MCF 10A (cell line): ENCODE results near the gene FREM1. TPM values are rescaled to one million over a fixed set of nuclear protein-coding genes. Genes with fewer than 3 reads are reported as not detected.

Experiments
- BruUV-seq: library from RNA; stranded (reverse); fragments of 400-500 nt; replicated peaks from 2 replicates; lab custom pipeline; 2021; lab: Mats Ljungman, UMichigan
- CTCF ChIA-PET: fragments of 300-600 bp; sonication (Branson Sonifier 250); formaldehyde crosslinking; extraction: SDS; loops from one replicate; lab custom pipeline; 2021; ENCODE audit warnings: antibody characterized with exemption, inconsistent platforms; lab: Yijun Ruan, JAX
- POLR2A ChIA-PET: fragments of 300-600, 350-650 bp; sonication (Branson Sonifier 250); formaldehyde crosslinking; extraction: SDS; loops from one replicate; lab custom pipeline; 2020; ENCODE audit warnings: antibody characterized with exemption, inconsistent platforms; lab: Yijun Ruan, JAX
- DNase-seq: peaks from one replicate; pipeline ENCODE4 v3.0.0-alpha.2; 2018; ENCODE audit not compliant: unreplicated experiment
- H3K27ac Mint-ChIP-seq: one replicate; pipeline ENCODE4 v1.8.0; 2022; ENCODE audit warnings: mild to moderate bottlenecking, low read depth, mixed read lengths; ENCODE audit not compliant: unreplicated experiment
- H3K27me3 Mint-ChIP-seq: one replicate; pipeline ENCODE4 v1.8.0; 2022; ENCODE audit warnings: mixed read lengths; ENCODE audit not compliant: insufficient read depth, unreplicated experiment
- H3K36me3 Mint-ChIP-seq: one replicate; pipeline ENCODE4 v1.8.0; 2022; ENCODE audit warnings: mild to moderate bottlenecking, moderate library complexity, mixed read lengths; ENCODE audit not compliant: insufficient read depth, unreplicated experiment
- H3K4me1 Mint-ChIP-seq: one replicate; pipeline ENCODE4 v1.8.0; 2022; ENCODE audit warnings: mixed read lengths; ENCODE audit not compliant: insufficient read depth, unreplicated experiment
- H3K4me3 Mint-ChIP-seq: one replicate; pipeline ENCODE4 v1.8.0; 2022; ENCODE audit warnings: mild to moderate bottlenecking, moderate library complexity, mixed read lengths; ENCODE audit not compliant: unreplicated experiment
- H3K9me3 Mint-ChIP-seq: one replicate; pipeline ENCODE4 v1.8.0; 2022; ENCODE audit warnings: mixed read lengths; ENCODE audit not compliant: unreplicated experiment
- intact Hi-C: fragments of 100-400 bp; cut with micrococcal nuclease; formaldehyde crosslinking; loops from 2 replicates; pipeline ENCODE4 v1.14.1; 2022
- total RNA-seq: library from RNA; stranded (reverse); gene quantifications from 2 replicates; pipeline ENCODE4 v1.2.3, GENCODE V29; 2022
- TF ChIP-seq, protein P1 (sequence below): fragments of 200-600 bp; IDR thresholded peaks from one replicate; pipeline ENCODE4 v1.8.0; 2022; ENCODE audit warnings: antibody characterized with exemption, mild to moderate bottlenecking; ENCODE audit not compliant: unreplicated experiment

The FREM1 gene
- total RNA-seq, 1 experiment from 2014 or later, result not detected

DNA sequence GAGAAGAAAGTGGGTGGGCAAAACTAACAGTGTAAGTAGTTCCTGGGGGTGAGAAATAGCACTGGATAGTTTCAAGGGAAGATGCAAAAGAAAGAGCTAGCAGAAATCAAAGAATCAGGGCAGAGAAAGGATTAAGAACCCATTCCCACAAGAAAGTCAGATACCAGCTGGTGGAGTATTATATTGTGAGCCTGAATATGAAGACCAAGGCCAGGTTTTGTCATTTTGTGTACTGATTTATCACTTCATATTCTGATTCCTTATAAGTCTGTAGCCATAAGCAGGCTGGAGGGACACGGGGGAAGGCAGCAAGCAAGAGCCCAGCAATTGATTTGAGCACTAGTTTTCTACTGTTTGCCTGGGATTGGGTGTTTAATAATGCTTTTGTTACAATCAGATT, 80.2 kb downstream of the FREM1 start:
- CTCF ChIA-PET, result no interaction called here
- intact Hi-C loops, result no loop called here
- no peaks in the 10 kb centered on the region for H3K36me3 Mint-ChIP-seq

GRCh38 chr9:14829204-14829603, 81.0 kb downstream of the FREM1 start:
- TF ChIP-seq, protein P1, sequence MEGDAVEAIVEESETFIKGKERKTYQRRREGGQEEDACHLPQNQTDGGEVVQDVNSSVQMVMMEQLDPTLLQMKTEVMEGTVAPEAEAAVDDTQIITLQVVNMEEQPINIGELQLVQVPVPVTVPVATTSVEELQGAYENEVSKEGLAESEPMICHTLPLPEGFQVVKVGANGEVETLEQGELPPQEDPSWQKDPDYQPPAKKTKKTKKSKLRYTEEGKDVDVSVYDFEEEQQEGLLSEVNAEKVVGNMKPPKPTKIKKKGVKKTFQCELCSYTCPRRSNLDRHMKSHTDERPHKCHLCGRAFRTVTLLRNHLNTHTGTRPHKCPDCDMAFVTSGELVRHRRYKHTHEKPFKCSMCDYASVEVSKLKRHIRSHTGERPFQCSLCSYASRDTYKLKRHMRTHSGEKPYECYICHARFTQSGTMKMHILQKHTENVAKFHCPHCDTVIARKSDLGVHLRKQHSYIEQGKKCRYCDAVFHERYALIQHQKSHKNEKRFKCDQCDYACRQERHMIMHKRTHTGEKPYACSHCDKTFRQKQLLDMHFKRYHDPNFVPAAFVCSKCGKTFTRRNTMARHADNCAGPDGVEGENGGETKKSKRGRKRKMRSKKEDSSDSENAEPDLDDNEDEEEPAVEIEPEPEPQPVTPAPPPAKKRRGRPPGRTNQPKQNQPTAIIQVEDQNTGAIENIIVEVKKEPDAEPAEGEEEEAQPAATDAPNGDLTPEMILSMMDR, result no peak
- Mint-ChIP-seq H3K27ac (no peak overlapping the region), H3K27me3 (peaks cover 18% of the 10 kb centered on the region), H3K36me3 (no peaks in the 10 kb centered on the region), H3K4me1 (no peaks in the 10 kb centered on the region), H3K4me3 (no peak overlapping the region), H3K9me3 (no peaks in the 10 kb centered on the region)
- ChIA-PET CTCF (interaction anchor here (0.7 kb wide), 2 partner anchors 16 to 19 kb away, joined by 3 read pairs; no protein-coding TSS in a partner anchor), POLR2A (no interaction called here)
- BruUV-seq, result no TSS peak
- DNase-seq, result no peak
- intact Hi-C loops, result no loop called here

More for the DNA sequence above, 80.2 kb downstream of the FREM1 start:
- TF ChIP-seq, protein P1, result no peak
- H3K4me3 Mint-ChIP-seq, result no peak overlapping the region
- H3K27me3 Mint-ChIP-seq, result peaks cover 12% of the 10 kb centered on the region
- no peak for DNase-seq
- no TSS peak for BruUV-seq
- no peak overlapping the region for H3K27ac Mint-ChIP-seq
- POLR2A ChIA-PET, result no interaction called here
- no peaks in the 10 kb centered on the region for H3K9me3 Mint-ChIP-seq
- no peaks in the 10 kb centered on the region for H3K4me1 Mint-ChIP-seq

GRCh38 chr9:14827805-14828204, 82.4 kb downstream of the FREM1 start:
- no peak overlapping the region for H3K27ac Mint-ChIP-seq
- intact Hi-C loops, result no loop called here

DNA sequence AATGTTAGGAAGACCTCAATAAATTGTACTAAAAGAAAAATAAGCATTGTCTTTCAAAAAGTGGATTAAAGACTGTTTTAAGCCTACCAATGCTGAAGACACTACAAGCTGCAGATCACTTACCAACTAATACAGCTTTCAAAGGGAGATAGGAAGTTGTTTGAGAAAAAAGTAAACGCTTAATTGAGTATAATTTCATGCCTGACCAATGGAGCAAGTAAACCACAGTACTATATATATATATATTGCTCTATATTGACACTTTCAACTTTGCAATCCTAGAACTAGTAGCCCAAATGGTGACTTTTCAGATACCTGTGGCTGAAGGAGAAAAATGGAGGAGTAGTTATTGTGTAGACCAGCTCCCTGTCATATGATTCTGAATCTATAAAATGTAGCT, 85.7 kb downstream of the FREM1 start:
- H3K36me3 Mint-ChIP-seq, result no peaks in the 10 kb centered on the region
- H3K27me3 Mint-ChIP-seq, result peaks cover 60% of the 10 kb centered on the region
- TF ChIP-seq, protein P1, result no peak
- no peak overlapping the region for H3K4me3 Mint-ChIP-seq
- ChIA-PET CTCF (interaction anchor here (0.7 kb wide), 1 partner anchor 278 kb away, joined by 4 read pairs; no protein-coding TSS in a partner anchor), POLR2A (no interaction called here)
- no TSS peak for BruUV-seq
- no peaks in the 10 kb centered on the region for H3K4me1 Mint-ChIP-seq
- no peak for DNase-seq
- no peak overlapping the region for H3K27ac Mint-ChIP-seq
- intact Hi-C loops, result no loop called here
- H3K9me3 Mint-ChIP-seq, result no peaks in the 10 kb centered on the region

More at GRCh38 chr9:14827805-14828204, 82.4 kb downstream of the FREM1 start:
- no TSS peak for BruUV-seq
- DNase-seq, result no peak
- no peaks in the 10 kb centered on the region for H3K36me3 Mint-ChIP-seq
- ChIA-PET POLR2A (no interaction called here), CTCF (interaction anchor here (1.0 kb wide), 1 partner anchor 19 kb away, joined by 3 read pairs; no protein-coding TSS in a partner anchor)
- no peaks in the 10 kb centered on the region for H3K9me3 Mint-ChIP-seq
- H3K27me3 Mint-ChIP-seq, result peaks cover 29% of the 10 kb centered on the region
- TF ChIP-seq, protein P1, result no peak
- no peaks in the 10 kb centered on the region for H3K4me1 Mint-ChIP-seq
- no peak overlapping the region for H3K4me3 Mint-ChIP-seq
